GM19240 (cell line): ENCODE results near the gene FARP1.

ENCODE experiments used
- DNase-seq: peaks from one replicate; pipeline ENCODE4 v3.0.0; 2011; ENCODE audit warnings: low spot score; ENCODE audit not compliant: insufficient read length

FARP1 gene

GRCh38 chr13:98476538-98476966 is 333.7 kb downstream of the FARP1 start:
- DNase-seq: peak; percentile 95

GRCh38 chr13:98478189-98479129 is 335.6 kb downstream of the FARP1 start:
- DNase-seq: peak; percentile 38

DNA sequence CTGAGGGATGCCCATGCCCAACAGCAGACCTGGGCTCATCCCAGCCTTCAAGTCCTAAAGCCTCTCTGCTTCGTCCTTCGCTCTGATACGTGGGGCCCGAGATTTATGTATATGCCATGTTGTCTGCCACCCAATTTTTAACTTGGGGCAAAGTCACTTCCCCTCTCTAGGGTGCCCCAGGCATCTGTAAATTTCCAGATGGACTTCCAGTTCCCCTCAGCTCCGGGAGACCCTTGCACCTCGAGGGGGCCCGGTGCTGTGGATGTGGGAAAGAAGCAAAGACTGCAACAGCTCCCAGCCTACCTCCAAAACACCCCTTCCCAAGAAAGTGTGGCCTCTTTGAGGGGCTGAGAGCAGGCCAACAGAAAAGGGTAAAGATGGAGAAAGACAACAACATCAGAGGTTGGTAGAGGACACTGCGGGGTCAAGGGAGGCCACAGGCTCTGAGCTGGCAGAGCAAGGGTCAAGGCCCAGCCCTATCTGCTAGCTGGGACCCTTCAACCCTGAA is 336.7 kb downstream of the FARP1 start:
- no peak for DNase-seq

GRCh38 chr13:98480915-98481877 is 338.3 kb downstream of the FARP1 start:
- DNase-seq: no peak

DNA sequence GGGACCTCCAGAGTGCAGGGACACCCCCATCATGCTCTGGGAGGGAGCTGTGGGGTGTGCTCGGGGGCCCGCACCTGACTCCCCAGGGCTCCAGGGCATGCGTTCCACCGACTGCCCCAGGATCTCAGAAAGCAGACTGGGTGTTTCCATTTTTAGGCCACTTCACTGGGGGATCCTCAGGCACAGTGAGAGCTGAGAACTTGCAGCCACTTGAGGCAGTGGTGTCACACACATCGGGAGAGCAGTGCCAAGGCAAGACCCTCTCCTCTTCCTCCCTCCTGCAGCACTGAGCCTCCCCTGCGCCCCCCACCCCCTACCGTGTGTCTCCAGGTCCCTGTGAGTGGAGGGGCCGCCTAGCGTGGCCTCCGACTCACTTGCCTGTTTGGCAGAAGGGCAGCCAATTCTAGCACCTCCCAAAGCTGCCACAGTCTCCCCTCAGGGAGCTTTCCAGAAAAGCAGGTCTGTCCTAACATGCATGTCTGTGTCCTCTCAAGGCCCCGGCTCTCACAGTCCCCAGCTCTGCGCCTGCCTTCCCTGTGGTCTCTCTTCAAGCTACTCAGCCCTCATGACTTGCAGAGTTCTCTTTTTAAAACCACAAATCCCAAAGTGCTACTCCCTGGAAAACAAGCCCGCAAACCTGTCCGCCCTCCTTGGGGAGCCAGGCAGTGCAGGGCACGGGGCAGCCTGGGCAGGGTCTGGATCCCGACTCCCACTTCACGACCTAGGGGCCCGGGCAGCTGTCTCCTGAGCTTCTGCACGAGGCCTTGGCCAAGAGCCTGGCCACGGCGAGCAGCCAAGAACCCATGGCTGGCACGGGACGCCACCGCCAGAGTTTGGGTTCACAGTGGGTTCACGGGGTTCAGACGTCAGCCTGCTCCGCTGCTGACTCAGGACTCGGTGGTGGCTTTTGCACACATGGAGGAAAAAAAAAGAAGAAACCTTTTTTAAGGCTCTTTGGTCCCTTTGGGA is 339.9 kb downstream of the FARP1 start:
- no peak for DNase-seq

DNA sequence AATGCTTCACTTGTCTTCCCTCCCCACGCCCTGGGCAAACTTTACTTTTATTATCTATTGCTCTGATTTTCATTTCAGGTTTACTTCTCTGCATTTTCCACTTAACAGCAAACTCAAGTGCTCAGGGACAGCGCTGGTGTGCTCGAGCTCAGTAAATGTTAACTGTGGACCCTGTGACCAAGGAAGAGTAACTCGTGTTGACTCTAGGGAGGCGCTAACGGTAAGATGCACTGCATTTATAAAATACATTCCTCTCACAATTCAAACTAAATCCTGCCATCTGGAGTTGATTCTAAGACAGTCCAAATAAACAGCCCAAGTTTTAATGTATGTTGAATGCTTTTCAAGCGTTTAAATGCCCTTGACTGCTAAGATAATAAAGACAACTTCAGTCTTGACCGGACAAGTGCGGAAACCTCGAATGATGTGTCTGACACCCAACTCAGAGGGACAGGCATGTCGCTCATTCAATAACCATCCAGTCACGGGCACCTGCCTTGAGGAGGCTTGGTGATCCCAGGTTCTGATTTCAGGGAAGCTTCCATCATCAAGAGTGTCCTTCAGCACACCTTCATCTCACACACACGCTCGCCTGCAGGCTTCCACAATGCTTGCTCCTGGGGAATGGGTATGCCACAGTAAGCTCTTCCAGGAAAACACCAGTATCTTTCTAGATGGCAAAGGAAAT is 340.9 kb downstream of the FARP1 start:
- no peak for DNase-seq

DNA sequence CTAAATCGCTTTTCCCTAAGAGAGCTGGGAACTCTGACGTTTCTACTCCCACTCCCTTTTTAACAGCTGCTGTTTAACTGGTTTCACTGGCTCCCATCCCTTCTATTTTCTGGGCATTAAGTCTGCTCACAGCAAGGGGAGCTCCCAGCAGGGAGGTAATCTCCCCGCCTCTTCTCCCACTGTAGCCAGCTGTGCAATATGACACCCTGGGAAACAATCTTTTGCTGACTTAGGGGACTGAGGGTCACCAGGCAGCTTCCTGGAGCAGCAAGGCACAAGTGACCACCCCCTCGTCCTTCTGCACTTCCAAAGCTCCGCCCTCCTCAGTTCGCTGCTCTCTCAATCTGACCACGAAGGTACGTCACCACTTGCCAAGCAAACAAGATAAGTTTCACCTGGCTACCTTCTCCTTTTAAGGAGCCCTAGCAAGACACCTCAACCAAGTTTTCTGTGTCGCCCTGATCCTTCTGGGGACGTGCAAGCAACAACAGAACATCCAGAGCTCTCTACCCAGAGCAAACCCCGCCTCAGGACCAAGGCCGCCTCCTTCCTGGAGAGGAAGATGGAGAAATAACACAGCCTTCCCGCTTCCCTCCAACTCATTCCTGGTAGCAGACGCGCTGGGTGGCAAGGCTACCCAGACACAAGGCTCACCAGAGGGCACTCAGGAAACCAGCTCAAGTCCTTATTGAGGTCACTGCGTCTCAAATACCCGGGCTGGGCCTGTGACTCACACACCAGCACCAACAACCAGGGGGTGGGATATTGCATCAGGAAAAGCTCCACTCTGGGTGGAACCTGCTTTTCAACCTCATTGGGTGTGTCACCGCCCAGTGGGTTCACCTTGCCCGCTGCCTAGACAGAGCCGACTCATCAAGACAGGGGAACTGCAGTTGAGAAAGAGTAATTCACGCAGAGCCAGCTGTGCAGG is 341.7 kb downstream of the FARP1 start:
- DNase-seq: no peak

GRCh38 chr13:98485561-98485960 is 342.7 kb downstream of the FARP1 start:
- no peak for DNase-seq

DNA sequence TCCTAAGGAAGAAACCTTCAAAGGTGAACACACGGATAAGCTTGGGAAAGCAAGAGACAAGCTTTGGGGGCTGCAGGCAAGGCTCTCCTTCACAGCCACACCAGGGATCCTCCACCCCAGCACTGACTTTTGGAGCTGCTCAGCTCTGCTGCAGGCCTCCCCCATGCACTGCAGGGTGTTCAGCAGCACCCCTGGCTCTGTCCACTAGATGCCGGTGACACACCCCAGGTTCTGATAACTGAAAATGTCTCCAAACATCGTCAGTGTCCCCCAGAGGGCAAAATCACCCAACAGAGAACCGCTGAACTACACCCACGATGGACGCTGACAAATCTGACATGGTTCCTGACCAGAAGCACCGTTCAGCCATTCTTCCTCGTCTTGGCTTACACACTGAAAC is 343.5 kb downstream of the FARP1 start:
- no peak for DNase-seq

DNA sequence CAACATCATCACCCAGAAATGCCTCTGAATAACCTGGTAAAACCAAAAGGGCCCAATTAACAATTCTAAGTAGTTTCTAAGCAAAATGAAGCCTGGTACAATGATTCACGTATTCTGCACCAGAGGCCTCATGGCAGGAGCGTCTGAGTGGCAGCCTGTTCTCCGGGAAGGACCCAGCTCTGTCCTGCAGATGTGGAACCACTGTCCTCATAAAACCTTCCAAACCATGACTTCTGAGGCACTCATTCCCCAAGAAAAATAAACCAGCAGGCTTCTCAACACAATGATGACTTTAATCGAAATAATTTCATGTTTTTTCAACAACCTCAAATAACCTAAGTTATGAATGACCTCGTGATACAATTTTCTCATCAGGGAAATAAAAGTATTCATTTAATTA is 344.1 kb downstream of the FARP1 start:
- no peak for DNase-seq

- DNase-seq: no peak
Measured at GRCh38 chr13:98487522-98487921, 344.6 kb downstream of the FARP1 start.

- DNase-seq: no peak
Measured at GRCh38 chr13:98488736-98489135, 345.8 kb downstream of the FARP1 start.

- no peak for DNase-seq
Measured at GRCh38 chr13:98489446-98490194, 346.7 kb downstream of the FARP1 start.

GRCh38 chr13:98490195-98490836 is 347.4 kb downstream of the FARP1 start:
- DNase-seq: no peak

- no peak for DNase-seq
Measured at GRCh38 chr13:98490866-98491265, 348.0 kb downstream of the FARP1 start.

- no peak for DNase-seq
Measured at GRCh38 chr13:98492335-98493041, 349.6 kb downstream of the FARP1 start.
